Thyroid gland (tissue), 4 donors: ENCODE results near the gene RNF115. TPM values are rescaled to one million over a fixed set of nuclear protein-coding genes. Genes with fewer than 3 reads are reported as not detected.

Experiments used
- DNase-seq, 2 donors: peaks; one replicate each; pipeline ENCODE4 v3.0.0-alpha.2; 2019
- H3K27ac ChIP-seq, 3 donors: fragments of 200-600 bp; sonication (generic); 1 replicate in 2 of 3; 2 replicates in 1 of 3; pipeline ENCODE4 v1.5.1; 2016 to 2019; ENCODE audit warnings: mild to moderate bottlenecking in 1 of 3, moderate library complexity in 1 of 3
- H3K27me3 ChIP-seq: fragments of 200-600 bp; sonication (generic); one replicate; pipeline ENCODE4 v1.5.1; 2019
- H3K36me3 ChIP-seq, 2 donors: fragments of 200-600 bp; sonication (generic); one replicate each; pipeline ENCODE4 v1.5.1; 2016 to 2019
- H3K4me1 ChIP-seq, 2 donors: fragments of 200-600 bp; sonication (generic); one replicate each; pipeline ENCODE4 v1.5.1; 2017 to 2019
- H3K4me3 ChIP-seq, 3 donors: fragments of 200-600 bp; sonication (generic); replicated peaks in 1 of 3; 1 replicate in 2 of 3; 2 replicates in 1 of 3; pipeline ENCODE4 v1.5.1; 2016; ENCODE audit warnings: mild to moderate bottlenecking in 1 of 3
- H3K9me3 ChIP-seq: fragments of 200-600 bp; sonication (generic); one replicate; pipeline ENCODE4 v1.5.1; 2017
- CTCF ChIP-seq, 6 experiments: fragments of 200-600 bp in 3 of 6; fragments of 450-650 bp in 3 of 6; sonication (generic) in 3 of 6; IDR thresholded peaks; one replicate each; pipeline ENCODE4 v1.5.1; 2016 to 2019; ENCODE audit warnings: antibody characterized with exemption in 6 of 6, mild to moderate bottlenecking in 2 of 6, inconsistent platforms in 1 of 6, moderate library complexity in 1 of 6
- POLR2A ChIP-seq, 2 donors: fragments of 450-650 bp; IDR thresholded peaks; one replicate each; pipeline ENCODE4 v1.6.1; 2017; ENCODE audit warnings: antibody characterized with exemption in 2 of 2, mild to moderate bottlenecking in 2 of 2, moderate library complexity in 1 of 2
- WGBS, 2 donors: methylation state at CpG; one replicate each; pipeline ENCODE4 v1.1.5; 2017; 5-methylcytosine and 5-hydroxymethylcytosine counted together
- intact Hi-C: fragments of 100-400 bp; cut with DNase I; formaldehyde crosslinking; loops from one replicate; pipeline ENCODE4 v1.15.1; 2023
- microRNA-seq: library from miRNA; unstranded; fragments of <30 nt; microRNA quantifications from one replicate; pipeline ENCODE4, GENCODE V29; 2016
- small RNA-seq: library from RNA; depleted of rRNA; stranded (forward); fragments of <200 nt; gene quantifications from one replicate; pipeline ENCODE3, GENCODE V24; 2016
- total RNA-seq, 4 donors: library from RNA; depleted of rRNA; stranded (reverse); fragments of >200 nt; gene quantifications; one replicate each; pipeline ENCODE4 v1.2.3, GENCODE V29; 2016

Gene RNF115
- total RNA-seq, 4 donors from 2014 or later: 17.2 to 33.9 (median 25.4) TPM

DNA sequence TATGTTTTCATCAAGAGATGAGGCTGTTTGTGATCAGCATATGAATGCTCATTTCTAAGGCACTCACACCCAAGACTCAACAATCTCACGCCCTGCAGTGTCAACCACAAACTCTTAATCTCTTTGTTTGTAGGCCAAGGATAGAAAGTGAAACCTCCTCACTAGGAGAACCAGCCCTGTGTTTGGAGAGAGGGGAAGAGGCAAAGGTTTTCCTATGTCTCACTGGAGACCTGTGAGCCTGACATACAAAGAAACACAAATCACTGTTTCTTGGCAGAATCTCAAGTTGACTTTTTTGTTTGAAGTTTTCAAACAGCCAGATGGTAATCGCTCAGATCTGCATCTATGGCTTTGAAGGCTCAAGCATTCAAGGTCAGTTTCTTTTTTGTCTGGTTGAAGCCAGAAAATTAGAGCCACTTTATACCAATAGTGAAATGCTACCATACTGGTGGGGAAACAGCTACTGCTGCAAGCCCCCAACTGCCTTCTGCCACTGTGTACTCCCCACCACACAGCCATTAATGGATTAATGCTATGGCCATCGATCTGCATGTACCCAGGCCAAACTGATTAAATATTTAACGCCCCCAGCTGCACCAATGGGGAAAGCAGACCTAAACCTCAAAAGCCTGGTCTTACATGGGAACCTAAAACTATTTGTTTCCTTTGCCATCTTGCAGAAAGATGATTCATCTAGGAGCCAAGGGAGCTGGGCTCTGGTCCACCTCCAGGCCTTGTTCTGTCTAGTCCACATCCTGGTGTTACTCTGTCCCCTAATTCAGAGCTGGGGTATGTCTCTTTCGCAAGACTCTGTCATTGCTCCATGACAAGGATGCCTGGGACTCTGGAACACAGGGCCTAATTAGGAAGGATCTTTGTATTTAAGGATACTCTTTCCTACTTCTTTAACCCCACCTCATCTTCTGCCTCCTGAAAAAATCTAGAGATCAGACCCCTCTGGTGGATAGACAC is 133.0 kb downstream of the RNF115 start:
- peak overlapping the region in 2 of 3 donors; percentile 2 to 7 for H3K27ac ChIP-seq
- intact Hi-C loops: no loop called here
- DNase-seq: peak in 1 of 2 donors; percentile 10
- no peaks in the 10 kb centered on the region for H3K36me3 ChIP-seq
- no peaks in the 10 kb centered on the region for H3K27me3 ChIP-seq
- 63 to 66% methylated on average over 5 of the region's 5 CpGs for WGBS, 2 donors
- H3K4me1 ChIP-seq: peaks cover 0 to 12% of the 10 kb centered on the region in 2 donors
- no peaks in the 10 kb centered on the region for H3K9me3 ChIP-seq
- TF ChIP-seq POLR2A (IDR thresholded peaks at IDR 0.05) (no peak), CTCF (IDR thresholded peaks at IDR 0.05) (no peak)
- no peak overlapping the region for H3K4me3 ChIP-seq

DNA sequence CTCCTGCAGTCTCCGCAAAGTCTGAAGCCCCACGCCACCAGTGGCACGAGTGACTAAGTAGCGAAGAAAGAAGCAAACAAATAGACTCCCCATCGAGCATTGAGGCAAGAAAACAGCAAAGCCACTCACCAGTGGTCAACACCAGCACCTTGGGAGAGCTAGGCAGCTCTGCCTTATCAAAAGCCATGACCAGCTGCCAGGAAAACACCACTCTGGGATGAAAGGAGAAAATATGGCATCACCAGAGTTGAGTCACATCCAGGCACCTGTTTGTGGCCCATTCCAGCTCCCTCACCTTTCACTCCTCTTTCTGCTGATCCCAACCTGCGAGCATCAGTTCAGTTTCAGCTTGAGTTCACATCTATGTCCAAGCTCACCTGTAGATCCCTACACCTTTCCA is 134.0 kb downstream of the RNF115 start:
- intact Hi-C loops: no loop called here
- Histone ChIP-seq H3K36me3 (no peaks in the 10 kb centered on the region), H3K9me3 (no peaks in the 10 kb centered on the region), H3K4me1 (peaks cover 0 to 12% of the 10 kb centered on the region in 2 donors), H3K27me3 (no peaks in the 10 kb centered on the region), H3K27ac (peak overlapping the region in 1 of 3 donors; percentile 7), H3K4me3 (no peak overlapping the region)
- TF ChIP-seq CTCF (IDR thresholded peaks at IDR 0.05) (no peak), POLR2A (IDR thresholded peaks at IDR 0.05) (no peak)
- 92 to 93% methylated on average over 6 of the region's 6 CpGs for WGBS, 2 donors
- no peak for DNase-seq

DNA sequence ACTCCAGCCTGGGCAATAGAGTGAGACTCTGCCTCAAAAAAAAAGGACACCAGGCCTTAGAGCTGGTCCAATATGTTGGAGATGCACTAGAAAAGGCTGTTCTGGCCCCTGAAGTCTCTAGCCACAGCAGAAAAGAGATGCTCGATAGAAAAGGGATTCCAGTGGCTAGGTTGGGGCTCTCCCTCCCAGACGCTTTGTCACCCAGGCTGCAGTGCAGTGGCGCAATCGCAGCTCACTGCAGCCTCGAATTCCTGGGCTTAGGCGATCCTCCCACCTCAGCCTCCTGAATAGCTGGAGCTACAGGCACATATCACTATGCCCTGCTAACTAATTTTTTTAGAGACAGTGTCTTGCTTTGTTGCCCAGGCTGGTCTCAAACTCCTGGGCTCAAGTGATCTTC is 135.0 kb downstream of the RNF115 start:
- WGBS, 2 donors: 94 to 97% methylated on average over 6 of the region's 6 CpGs
- H3K36me3 ChIP-seq: no peaks in the 10 kb centered on the region
- H3K27me3 ChIP-seq: no peaks in the 10 kb centered on the region
- DNase-seq: no peak
- TF ChIP-seq CTCF (IDR thresholded peaks at IDR 0.05) (no peak), POLR2A (IDR thresholded peaks at IDR 0.05) (no peak)
- H3K4me3 ChIP-seq: no peak overlapping the region
- no peak overlapping the region for H3K27ac ChIP-seq
- intact Hi-C loops: no loop called here
- H3K4me1 ChIP-seq: peaks cover 0 to 12% of the 10 kb centered on the region in 2 donors
- H3K9me3 ChIP-seq: no peaks in the 10 kb centered on the region

Small RNA genes lying within 50 kb of the gene (microRNA-seq; reads per million reads assigned to microRNA genes)
- gene MIR6736: not detected

Small RNA genes lying within 50 kb of the gene (small RNA-seq; reads per million reads assigned to genes)
- gene MIR6736: not detected

Other genes with a start within 250 kb of the RNF115 start
- gene GPR89A, start 216.1 kb downstream of the RNF115 start, total RNA-seq: 10 to 100 TPM; 23.1 to 41.8 (median 32.7) TPM
- gene PDZK1, start 116.7 kb downstream of the RNF115 start, total RNA-seq: under 1 TPM in 3 of 4 donors, not detected in 1; 0.27 to 0.56 (median 0.29) TPM
- not detected for gene CD160, start 104.6 kb downstream of the RNF115 start, total RNA-seq
- gene POLR3C, start 105 bp upstream of the RNF115 start, total RNA-seq: 10 to 100 TPM; 28.0 to 36.5 (median 32.7) TPM
- gene NUDT17, start 21.5 kb upstream of the RNF115 start, total RNA-seq: 1 to 10 TPM; 2.4 to 4.6 (median 3.4) TPM
- 10 to 100 TPM; 16.9 to 22.8 (median 20.3) TPM for gene PIAS3, start 35.0 kb upstream of the RNF115 start, total RNA-seq
- 1 to 10 TPM in 3 of 4 donors, under 1 TPM in 1; 0.58 to 3.8 (median 1.7) TPM for gene ANKRD35, start 61.8 kb upstream of the RNF115 start, total RNA-seq
- gene ITGA10, start 86.0 kb upstream of the RNF115 start, total RNA-seq: 1 to 10 TPM; 3.0 to 7.3 (median 5.0) TPM
- gene PEX11B, start 94.6 kb upstream of the RNF115 start, total RNA-seq: 10 to 100 TPM; 30.6 to 42.1 (median 37.3) TPM
- 100 to 1,000 TPM; 108 to 143 (median 124) TPM for gene RBM8A, start 103.4 kb upstream of the RNF115 start, total RNA-seq
- gene LIX1L, start 133.9 kb upstream of the RNF115 start, total RNA-seq: 10 to 100 TPM; 18.7 to 26.9 (median 20.3) TPM
- gene ANKRD34A, start 140.5 kb upstream of the RNF115 start, total RNA-seq: 1 to 10 TPM in 2 of 4 donors, under 1 TPM in 2; 0.13 to 2.0 (median 0.97) TPM
- gene POLR3GL, start 140.6 kb upstream of the RNF115 start, total RNA-seq: 10 to 100 TPM; 12.5 to 36.4 (median 22.7) TPM
- gene TXNIP, start 172.5 kb upstream of the RNF115 start, total RNA-seq: 1,000 to 10,000 TPM in 2 of 4 donors, 100 to 1,000 TPM in 2; 739 to 2,947 (median 1,128) TPM
- gene HJV, start 197.6 kb upstream of the RNF115 start, total RNA-seq: not detected